Stimulated activated CD4-positive, alpha-beta T cell treated with anti-CD3 and anti-CD28 coated beads, Interleukin-12 subunit alpha, Interleukin-12 subunit beta, amount 100 ng/mL, for 24 hours (primary cell): Measurements from ENCODE around the gene CDH8.
"Not testable (repeated sequence)": the region's sequence is repeated elsewhere in the genome, so short reads cannot be mapped to it uniquely, and the experiment has no call there.

Experiments
- DNase-seq, 2 experiments: peaks; one replicate each; pipeline ENCODE4 v3.0.0-alpha.2; 2020; ENCODE audit warnings: low read depth in 2 of 2

Gene CDH8

GRCh38 chr16:61934601-61935000 lies 101.6 kb downstream of the CDH8 start:
- DNase-seq, result no peak

- DNase-seq, result no peak
Measured at GRCh38 chr16:61929776-61930175, 106.5 kb downstream of the CDH8 start.

- no peak for DNase-seq
Measured at GRCh38 chr16:61926766-61927165, 109.5 kb downstream of the CDH8 start.

GRCh38 chr16:61923629-61924028 lies 112.6 kb downstream of the CDH8 start:
- DNase-seq, result no peak

GRCh38 chr16:61921373-61921772 lies 114.9 kb downstream of the CDH8 start:
- DNase-seq, result no peak

GRCh38 chr16:61917865-61918826 lies 118.1 kb downstream of the CDH8 start:
- not testable (repeated sequence) for DNase-seq

- DNase-seq, result no peak
Measured at GRCh38 chr16:61915569-61915968, 120.7 kb downstream of the CDH8 start.

- DNase-seq, result no peak
Measured at GRCh38 chr16:61909074-61909473, 127.2 kb downstream of the CDH8 start.

GRCh38 chr16:61908426-61908825 lies 127.8 kb downstream of the CDH8 start:
- DNase-seq, result no peak

- DNase-seq, result no peak
Measured at GRCh38 chr16:61901689-61902088, 134.5 kb downstream of the CDH8 start.

GRCh38 chr16:61900482-61900881 lies 135.8 kb downstream of the CDH8 start:
- no peak for DNase-seq

- no peak for DNase-seq
Measured at GRCh38 chr16:61897657-61898056, 138.6 kb downstream of the CDH8 start.

- no peak for DNase-seq
Measured at GRCh38 chr16:61892531-61892930, 143.7 kb downstream of the CDH8 start.

GRCh38 chr16:61891460-61891859 lies 144.8 kb downstream of the CDH8 start:
- no peak for DNase-seq

- no peak for DNase-seq
Measured at GRCh38 chr16:61890386-61890785, 145.9 kb downstream of the CDH8 start.

GRCh38 chr16:61887903-61888302 lies 148.3 kb downstream of the CDH8 start:
- no peak for DNase-seq

- DNase-seq, result no peak
Measured at GRCh38 chr16:61885343-61885742, 150.9 kb downstream of the CDH8 start.

- no peak for DNase-seq
Measured at GRCh38 chr16:61879306-61879705, 156.9 kb downstream of the CDH8 start.

- no peak for DNase-seq
Measured at GRCh38 chr16:61877436-61877835, 158.8 kb downstream of the CDH8 start.

GRCh38 chr16:61872778-61873119 lies 163.5 kb downstream of the CDH8 start:
- DNase-seq, result no peak

GRCh38 chr16:61871837-61872777 lies 164.1 kb downstream of the CDH8 start:
- no peak for DNase-seq
